Subcutaneous preadipocyte (primary cell): ENCODE results near the gene COPRS. TPM values are rescaled to one million over a fixed set of nuclear protein-coding genes. Genes with fewer than 3 reads are reported as not detected.

Experiments
- total RNA-seq: library from RNA; depleted of rRNA; stranded (reverse); fragments of >200 nt; gene quantifications from 2 replicates; pipeline ENCODE4 v1.2.3, GENCODE V29; 2012

The COPRS gene
- total RNA-seq = 62.4 and 75.7 TPM in 2 replicates

DNA sequence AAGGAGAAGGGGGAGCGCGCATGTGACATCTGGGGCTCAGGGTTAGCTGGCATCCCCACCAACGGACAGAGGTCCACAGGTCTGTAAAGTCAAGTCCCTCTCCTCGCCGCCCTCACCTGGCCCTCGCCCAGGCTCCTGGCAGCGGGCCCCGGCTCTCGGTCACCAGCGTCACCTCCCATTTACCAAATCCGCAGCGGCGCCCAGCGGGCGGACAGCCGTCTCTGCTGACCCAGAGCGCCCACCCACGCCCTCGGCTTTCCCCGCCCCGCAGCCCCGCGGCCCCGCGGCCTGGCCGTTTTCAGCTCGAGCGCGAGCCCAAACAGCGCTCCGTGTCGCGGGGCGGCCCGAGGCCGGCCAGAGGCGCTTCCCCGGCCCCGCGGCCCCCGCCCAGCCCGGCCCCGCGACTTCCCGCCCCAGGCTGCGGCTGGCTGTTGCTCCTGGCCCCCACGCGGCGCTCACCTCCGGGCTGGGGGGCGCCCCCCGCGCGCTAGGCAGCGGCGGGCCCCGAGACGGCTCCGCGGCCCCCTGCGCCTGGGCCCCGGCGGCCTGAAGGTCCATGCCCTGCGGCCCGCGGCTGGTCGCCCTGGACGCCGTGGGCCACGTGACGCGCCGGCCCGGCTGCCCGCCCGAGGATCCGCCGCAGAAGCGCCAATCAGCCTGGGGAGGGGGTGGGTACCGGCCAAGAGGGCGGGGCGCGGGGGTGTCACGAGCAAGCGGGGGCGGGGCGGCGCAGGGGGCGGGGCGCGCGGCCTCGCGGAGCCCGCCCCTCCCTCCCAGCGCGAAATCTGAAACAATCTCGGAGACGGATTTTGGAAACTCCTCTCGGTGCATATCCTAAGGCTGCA lies at the start of gene COPRS:
TSS of gene COPRS (minus strand) at position 603 of the 845 bp plus-strand sequence. CDS start at position 558, 45 bp downstream.

Other genes with a start within 250 kb of the COPRS start
- gene UTP6, start 42.5 kb upstream of the COPRS start, total RNA-seq = 25.0 and 39.7 TPM in 2 replicates
- gene SUZ12, start 77.8 kb upstream of the COPRS start, total RNA-seq = 16.2 and 28.3 TPM in 2 replicates
- gene LRRC37B, start 148.1 kb upstream of the COPRS start, total RNA-seq = 8.8 and 11.3 TPM in 2 replicates